ENCODE measurements around the gene SCNN1B.

The SCNN1B gene

DNA sequence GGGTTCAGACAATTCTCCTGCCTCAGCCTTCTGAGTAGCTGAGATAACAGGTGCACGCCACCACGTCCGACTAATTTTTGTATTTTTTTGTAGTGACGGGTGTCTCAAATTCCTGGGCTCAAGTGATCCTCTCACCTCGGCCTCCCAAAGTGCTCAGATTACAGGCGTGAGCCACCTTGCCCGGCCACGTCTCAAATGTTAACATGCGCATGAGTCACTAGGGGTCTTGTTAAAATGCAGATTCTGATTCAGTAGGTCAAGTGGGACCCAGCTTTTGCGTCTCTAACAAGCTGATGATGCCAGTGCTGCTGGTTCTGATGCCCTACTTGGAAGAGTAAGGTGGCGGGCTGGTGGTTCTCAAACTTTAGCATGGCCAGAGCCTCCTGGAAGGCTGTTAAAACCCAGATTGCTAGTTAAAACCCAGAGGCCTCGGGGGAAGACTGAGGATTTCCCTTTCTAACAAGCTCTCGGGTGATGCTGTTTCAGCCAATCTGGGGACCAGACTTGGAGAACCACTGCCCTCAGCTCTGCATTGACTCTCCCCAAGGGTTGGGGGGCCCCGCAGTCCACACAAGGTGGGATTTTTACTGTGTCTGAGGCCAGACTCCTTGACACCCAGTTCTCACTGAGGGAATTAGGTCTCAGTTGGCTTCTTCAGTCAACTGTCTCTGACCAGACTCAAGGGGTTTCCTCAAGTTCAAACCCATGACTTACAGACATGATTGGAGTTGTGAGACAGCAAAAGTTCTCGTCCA is 17.9 kb downstream of the SCNN1B start:
- no peak for DNase-seq (ENCODE audit: low read depth in 2 of 2, low spot score in 1 of 2)

DNA sequence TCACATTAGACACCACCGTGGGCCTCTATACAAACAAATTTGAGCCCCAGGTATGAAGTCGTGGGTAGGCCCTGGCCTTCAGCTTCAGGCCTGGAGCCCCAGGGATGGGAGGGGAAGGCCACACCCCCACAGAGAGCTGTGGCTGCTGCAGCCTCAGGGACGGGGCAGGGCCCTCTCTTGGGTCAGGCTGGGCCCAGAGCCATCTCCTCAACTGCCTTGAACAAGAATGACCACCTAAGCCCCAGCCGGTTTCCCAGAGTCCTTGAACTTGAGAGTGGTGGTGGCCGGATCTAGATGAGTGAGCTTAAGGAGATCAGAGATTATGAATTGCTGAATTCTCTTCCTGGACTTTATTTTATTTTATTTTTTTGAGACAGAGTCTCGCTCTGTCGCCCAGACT is 18.6 kb downstream of the SCNN1B start:
- DNase-seq (ENCODE audit: low read depth in 2 of 2, low spot score in 1 of 2): no peak

DNA sequence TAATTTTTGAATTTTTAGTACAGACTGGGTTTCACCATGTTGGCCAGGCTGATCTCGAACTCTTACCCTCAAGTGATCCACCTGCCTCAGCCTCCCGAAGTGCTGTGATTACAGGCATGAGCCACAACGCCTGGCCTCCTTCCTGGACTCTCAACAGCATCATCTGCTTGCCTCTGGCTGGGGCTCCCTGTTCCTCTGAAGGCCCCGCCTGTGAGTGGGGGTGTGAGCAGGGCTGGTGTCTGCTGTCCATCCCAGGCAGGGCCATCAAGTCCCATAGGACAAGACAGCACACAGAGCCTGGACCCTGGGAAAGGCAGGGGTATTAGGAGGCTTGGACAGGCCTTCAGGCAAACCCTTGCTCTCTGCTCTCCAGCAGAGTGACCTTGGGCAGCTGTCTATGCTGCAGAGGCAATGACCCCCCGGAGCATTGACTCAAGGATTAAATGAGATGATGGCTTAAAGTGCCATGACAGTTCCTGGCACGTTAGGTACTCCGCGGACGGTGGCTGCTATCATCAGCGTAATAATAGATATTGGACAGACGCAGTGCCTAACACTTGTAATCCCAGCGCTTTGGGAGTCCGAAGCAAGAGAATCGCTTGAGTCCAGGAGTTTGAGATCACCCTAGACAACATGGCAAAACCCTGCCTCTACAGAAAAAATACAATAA is 19.2 kb downstream of the SCNN1B start:
- DNase-seq (ENCODE audit: low read depth in 2 of 2, low spot score in 1 of 2): no peak

DNA sequence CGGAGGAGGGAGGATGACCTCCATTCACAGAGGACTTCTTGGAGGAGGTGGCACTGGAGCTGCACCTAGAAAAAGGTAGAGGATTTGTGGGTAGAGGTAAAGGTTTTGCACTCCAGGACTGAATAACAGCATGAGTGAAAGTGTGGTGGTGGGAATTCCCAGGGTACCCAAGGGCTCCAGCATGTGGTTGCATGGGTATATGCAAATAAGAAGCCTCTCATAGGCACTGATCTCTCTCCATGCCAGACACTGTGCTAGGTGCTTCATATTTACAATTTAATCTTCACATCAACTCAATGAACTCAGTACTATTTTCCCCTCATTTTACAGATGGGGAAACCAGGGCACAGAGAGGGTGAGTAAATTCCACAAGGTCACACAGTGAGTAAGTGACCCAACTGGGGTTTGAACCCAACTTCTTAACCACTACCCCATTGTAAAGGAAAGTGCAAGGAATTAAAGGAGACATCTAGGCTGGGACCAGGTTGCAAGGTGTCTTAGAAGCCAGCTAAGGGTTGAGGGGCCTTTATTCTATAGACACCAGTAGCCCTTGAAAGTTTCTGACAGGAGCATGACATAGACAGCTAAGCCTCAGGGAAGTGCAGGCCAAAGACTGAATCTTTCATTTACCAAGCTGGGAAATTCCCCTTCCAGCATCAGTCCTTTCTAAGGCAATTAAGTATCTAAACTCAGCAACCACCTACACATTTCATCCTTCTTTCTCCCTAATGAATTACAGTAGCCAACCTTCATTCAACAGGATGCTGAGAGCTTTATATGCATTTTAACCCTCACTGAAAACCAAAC is 21.3 kb downstream of the SCNN1B start:
- DNase-seq (ENCODE audit: low read depth in 2 of 2, low spot score in 1 of 2): no peak

DNA sequence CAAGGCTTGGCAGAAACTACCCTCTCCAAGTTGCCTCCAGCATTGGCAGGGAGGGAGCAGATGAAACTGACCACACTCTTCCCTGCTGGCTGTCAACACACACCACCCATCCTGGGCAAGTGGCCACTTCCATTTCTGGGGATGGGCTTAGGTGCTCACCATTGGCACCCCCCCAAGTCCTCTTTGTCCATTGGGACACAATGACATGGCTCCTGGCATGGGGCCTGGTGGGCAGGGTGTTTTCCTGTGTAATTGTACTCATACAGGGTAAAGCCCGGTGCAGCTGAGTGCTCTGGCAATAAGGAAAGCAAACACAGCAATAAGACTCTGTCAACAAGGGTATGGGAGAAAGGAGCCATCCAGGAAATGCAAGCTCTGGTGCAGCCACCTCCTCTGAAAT is 22.6 kb downstream of the SCNN1B start:
- DNase-seq (ENCODE audit: low read depth in 2 of 2, low spot score in 1 of 2): no peak

DNA sequence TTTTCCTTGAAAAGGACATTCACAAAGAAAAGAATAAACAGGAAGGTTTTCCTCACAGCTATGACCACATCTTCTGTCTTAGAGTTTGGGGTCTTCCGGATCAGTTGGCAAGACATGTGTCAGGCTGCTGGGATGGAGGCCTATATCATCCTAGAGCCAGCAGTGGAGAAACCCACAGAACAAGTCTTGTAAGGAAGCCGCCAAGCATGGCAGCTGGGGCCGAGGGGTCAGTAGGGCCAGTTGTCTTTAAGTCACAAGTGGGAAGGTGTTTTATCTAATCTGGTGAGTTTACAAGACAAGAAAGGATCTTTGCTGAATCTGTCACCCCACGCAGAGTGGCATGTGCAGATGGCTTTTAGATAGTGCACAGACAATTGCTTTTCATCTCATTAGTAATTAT is 25.7 kb downstream of the SCNN1B start:
- no peak for DNase-seq (ENCODE audit: low read depth in 2 of 2, low spot score in 1 of 2)

DNA sequence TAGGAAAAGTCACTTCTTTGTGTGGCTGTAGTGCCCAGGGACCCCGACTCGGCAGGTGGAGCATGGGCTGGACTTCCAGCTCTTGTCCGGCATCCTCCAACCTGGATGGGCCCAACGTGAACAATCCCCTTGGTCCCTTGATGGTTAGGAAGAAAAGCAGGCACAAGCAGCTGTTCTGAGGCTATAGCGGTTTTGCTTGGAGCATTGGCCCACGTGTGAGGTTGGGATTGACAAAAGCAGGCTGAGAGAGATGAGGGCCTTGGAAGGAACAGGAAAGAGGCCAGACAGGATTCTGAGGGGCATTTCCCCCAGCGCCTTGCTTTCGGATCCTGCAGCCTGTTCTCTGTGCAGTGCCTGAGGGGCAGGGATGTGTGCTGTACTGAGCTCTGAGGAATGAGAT is 28.1 kb downstream of the SCNN1B start:
- no peak for DNase-seq (ENCODE audit: low read depth in 2 of 2, low spot score in 1 of 2)

DNA sequence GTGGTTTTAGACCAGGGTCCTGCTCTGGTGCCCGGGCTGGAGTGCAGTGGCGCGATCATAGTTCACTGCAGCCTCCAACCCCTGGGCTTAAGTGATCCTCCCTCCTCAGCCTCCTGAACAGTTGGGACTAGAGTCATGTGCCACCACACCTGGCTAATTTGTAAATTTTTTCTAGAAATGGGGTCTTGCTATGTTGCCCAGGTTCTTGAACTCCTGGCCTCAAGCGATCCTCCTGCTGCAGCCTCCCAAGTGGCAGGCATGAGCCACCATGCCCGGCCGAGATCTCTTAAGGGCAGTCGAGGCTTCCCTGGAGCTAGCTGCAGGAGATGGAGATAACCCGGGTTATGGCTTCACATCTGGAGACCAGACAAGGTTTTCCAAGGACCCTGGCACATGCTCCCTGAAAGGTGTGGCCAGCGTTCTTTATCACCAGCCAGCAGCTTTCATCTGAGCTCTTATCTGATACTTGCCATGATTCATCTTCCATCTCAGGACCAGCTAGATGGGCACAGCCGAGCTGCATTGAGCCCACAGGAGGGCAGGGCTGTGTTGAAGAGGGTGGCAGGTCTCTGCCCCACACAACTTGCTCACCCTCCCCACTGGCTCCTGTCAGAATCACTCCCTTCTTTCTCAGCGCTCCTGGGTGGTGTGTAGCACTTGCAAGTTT is 28.6 kb downstream of the SCNN1B start:
- DNase-seq (ENCODE audit: low read depth in 2 of 2, low spot score in 1 of 2): no peak

DNA sequence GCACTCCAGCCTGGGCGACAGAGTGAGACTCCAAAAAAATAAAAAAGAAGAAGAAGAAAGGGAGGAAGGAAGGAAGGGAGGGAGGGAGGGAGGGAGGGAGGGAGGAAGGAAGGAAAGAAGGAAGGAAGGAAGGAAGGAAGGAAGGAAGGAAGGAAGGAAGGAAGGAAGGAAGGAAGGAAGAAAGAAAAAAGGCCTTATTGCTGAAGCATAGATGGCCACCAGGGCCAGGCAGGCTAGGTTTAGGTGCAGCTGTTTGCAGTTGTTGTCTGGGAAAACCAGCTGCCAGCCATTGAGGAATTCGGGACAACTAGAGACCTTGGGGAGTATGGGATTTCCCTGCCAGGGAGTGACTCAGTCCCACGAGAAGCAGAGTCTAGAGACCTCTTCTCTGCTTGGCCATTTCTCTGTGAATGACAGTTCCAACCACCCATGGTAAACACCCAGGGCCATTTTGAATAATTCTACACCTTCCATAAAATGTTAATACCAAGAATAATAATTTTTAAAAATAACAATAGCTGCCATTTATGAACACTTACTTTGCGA is 31.0 kb downstream of the SCNN1B start:
- no peak for DNase-seq (ENCODE audit: low read depth in 2 of 2, low spot score in 1 of 2)

DNA sequence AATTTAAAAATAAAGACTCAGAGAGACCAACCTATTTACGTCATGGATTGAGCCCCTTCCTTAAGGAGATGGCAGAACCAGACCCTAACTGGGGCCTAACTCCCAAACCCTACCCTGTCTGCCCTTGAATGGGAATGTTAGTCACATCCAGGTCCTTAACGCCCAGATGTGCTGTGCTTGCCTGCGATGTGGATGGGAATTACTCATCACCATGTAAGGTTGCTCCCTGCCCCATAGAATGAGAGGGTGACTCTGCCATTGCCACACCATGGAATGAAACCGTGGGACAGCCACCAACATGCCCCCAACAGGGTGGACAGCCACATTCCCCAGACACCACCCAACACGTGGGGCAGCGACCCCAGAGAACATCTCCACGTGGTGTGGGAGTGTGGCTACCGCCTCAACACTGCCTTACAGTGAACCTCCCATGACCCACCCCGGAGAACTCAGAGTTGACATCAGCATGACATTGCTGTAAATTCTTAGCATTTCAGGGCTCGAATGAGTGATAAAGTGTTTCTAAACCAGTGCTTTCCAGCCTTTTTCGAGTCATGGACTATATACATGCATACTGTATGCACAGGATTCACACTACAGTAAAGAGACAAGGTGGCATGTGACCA is 31.8 kb downstream of the SCNN1B start:
- no peak for DNase-seq (ENCODE audit: low read depth in 2 of 2, low spot score in 1 of 2)

DNA sequence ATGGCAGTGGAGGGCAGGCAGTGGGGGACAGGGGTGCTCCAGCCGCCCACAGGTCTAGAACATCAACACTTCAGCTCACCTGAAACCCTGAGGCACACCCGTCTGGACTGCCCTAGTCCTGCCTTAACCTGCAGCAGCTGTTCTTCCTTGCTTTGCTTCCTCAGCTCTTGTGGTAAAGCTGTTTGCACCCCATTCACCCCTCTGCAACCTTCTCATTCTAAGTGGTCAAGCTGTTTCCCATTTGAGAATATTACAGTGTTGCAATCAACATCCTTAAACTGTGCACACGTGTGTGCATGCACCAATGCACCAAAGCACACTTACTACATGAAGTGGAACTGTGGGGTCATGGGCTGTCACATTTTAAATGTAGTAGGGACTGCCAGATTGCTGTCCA is 32.4 kb downstream of the SCNN1B start:
- DNase-seq (ENCODE audit: low read depth in 2 of 2, low spot score in 1 of 2): no peak

DNA sequence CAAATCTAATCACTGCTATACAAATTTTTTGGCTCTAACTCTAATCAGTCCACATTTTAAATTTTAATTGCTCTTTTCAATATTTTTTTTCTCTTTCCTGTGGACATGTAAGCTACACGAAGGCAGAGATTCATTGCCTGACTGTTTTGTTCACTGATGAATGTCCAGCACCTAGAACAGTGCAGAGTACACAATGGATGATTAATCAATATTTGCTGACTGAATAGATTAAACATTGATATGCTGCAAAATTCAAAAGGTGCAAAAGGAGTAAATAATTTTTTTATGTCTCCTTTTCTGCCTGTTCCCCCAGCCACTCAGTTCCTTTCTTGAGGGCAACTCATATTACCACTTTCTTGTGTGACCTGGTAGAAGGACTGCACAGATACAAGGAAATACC is 32.8 kb downstream of the SCNN1B start:
- no peak for DNase-seq (ENCODE audit: low read depth in 2 of 2, low spot score in 1 of 2)

DNA sequence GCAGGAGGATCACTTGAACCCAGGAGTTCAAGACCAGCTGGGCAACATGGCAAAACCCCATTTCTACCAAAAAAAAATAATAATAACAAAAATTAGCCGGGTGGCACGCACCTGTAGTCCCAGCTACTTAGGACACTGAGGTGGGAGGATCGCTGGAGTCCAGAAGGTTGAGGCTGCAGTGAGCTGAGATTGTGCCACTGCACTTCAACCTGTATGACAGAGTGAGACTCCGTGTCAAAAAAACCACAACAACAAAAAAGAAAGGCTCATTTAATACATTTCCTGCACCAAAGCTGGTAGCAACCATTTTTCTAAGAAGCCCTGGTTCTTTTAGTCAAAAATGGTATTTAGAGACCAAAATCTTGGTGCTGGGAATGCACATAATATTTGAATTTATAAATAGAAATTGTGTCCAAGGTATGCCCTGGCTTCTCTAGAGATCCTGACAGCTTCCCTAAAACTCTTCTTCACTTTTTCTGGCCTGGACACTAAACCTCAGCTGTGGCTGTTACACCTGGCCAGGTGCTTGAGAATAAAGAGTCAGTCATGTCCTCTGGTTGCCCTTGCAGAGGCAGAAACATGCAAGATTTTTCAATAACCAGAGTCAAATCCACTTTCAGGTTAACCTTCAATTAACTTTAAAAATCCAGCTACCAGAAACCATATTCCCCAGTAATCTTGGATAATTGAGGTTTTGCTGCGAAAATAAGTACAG is 35.9 kb downstream of the SCNN1B start:
- DNase-seq (ENCODE audit: low read depth in 2 of 2, low spot score in 1 of 2): no peak

DNA sequence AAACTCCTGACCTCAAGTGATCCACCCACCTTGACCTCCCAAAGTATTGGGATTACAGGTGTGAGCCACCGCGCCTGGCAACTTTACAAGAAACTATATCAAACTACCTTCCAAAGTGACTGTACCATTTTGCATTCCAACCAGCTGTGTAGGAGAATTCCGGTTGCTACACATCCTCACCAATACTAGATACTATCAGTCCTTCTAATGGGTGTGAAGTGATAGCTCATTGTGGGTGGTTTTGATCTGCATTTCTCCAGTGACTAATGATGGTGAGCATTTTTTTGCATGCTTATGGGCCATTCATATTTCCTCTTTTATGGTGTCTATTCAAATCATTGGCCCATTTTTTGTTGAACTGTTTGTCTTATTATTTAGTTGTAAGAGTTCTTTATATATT is 37.7 kb downstream of the SCNN1B start:
- no peak for DNase-seq (ENCODE audit: low read depth in 2 of 2, low spot score in 1 of 2)

DNA sequence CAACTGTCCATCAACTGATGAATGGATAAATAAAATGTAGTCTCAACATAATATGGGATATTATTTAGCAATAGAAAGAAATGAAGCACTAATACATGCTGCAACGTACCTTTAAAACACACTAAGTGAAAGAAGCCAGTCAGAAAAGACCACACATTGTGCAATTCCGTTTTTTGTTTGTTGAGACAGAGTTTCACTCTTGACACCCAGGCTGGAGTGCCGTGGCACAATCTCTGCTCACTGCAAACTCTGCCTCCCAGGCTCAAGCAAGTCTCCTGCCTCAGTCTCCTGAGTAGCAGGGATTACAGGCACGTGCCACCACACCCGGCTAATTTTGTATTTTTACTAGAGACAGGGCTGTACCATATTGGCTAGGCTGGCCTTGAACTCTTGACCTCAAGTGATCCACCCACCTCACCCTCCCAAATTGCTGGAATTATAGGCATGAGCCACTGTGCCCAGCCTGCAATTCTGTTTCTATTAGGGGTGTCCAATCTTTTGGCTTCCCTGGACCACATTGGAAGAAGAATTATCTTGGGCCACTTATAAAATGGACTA is 40.1 kb downstream of the SCNN1B start:
- DNase-seq (ENCODE audit: low read depth in 2 of 2, low spot score in 1 of 2): no peak

DNA sequence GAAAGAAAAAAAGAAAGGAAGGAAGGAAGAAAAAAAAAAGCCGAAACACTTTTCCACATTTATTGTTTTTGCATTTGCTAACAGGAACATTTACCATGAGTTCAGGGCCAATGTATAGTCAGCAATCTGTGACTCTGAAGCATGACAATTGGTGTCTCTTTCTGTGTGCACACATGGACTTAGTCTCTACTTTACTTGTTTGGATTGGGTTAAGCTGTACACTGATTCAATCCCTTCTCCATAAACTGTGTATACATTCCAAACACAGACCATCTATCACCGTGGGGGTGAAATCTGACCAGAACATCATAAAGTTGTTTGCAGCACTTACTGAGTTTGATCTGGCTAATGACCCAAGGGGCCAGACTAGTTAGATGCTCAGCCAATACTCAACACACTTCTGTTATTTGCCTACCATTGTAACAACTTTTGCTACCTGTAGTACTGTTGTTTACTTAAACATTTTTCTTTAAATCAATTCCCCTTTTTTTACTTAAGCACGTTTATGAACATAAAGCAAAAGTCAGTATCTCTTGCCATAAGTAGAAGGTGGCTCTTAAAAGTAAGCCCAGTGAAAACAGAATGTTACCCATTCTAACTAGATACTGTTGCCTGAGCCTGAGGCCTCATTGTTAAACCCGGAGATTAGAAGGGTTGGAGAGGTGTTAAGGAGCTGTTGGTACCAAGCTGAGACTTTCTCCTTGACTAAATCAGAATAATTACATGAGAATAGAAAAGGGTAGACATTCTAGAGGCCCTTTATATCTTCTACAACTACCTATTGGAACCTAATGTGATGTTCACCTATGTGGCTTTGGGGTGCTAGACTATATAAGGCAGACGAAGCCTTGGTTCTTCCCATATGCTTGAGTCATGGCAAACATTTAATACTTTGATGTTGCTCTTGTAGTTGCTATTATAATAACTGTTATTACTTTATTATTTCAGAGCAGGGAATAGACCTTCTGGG is 41.8 kb downstream of the SCNN1B start:
- DNase-seq (ENCODE audit: low read depth in 2 of 2, low spot score in 1 of 2): no peak

DNA sequence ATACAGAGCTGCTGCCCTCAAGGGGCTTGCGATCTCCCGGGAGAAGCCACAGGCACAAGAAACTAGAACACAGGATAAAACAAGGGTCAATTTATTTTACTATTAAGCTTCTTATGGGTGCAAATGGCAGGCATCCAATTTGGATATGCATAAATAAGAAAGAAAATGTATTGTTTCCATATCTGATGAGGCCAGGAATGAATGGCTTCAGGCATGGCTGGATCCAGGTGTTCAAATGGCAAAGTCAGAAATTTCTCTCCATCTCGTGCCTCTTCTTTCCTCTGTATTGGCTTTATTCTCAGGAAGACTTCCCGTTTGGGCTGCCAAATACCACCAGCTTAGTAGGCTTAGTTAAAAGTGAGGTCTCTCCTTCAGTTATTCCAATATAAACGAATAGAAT is 43.1 kb downstream of the SCNN1B start:
- DNase-seq (ENCODE audit: low read depth in 2 of 2, low spot score in 1 of 2): no peak

DNA sequence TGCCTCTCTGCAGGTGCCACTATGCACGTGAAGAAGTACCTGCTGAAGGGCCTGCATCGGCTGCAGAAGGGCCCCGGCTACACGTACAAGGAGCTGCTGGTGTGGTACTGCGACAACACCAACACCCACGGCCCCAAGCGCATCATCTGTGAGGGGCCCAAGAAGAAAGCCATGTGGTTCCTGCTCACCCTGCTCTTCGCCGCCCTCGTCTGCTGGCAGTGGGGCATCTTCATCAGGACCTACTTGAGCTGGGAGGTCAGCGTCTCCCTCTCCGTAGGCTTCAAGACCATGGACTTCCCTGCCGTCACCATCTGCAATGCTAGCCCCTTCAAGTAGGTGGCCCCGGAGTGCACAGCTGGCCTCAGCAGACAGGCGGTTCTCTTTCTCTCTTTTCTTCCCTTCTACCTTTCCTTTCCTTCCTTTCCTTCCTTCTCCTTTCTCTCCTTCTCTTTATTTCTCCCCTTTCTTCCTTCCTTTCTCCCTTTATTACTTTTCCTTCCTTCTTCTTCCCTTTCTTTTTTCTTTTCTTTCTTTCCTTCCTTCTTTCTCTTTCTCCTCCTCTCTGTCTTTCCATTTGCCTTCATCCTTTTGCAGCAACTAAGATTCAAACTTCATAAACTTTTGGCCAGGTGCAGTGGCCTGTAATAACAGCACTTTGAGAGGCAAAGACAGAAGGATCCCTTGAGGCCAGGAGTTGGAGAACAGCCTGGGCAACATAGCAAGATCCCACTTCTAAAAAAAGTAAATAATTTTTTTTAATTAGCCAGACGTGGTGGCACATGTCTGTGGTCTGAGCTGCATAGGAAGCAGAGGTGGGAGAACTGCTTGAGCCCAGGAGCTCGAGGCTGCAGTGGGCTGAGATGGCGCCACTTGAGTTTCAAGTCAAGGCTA is 46.7 kb downstream of the SCNN1B start:
- DNase-seq (ENCODE audit: low read depth in 2 of 2, low spot score in 1 of 2): no peak
